Prostate gland (tissue), 2 donors: ENCODE data around the gene RASSF1.

Experiments used
- CTCF ChIP-seq, 4 experiments: fragments of 200-600 bp in 2 of 4; fragments of 450-650 bp in 2 of 4; sonication (generic) in 2 of 4; IDR thresholded peaks; 1 replicate in 3 of 4; 2 replicates in 1 of 4; pipeline ENCODE4 v1.5.1; 2016 to 2019; ENCODE audit warnings: antibody characterized with exemption in 4 of 4, mild to moderate bottlenecking in 2 of 4, moderate library complexity in 2 of 4
- POLR2A ChIP-seq: fragments of 450-650 bp; IDR thresholded peaks from one replicate; pipeline ENCODE4 v1.6.1; 2016; ENCODE audit warnings: antibody characterized with exemption, mild to moderate bottlenecking
- POLR2AphosphoS5 ChIP-seq: sonication (generic); formaldehyde crosslinking; IDR thresholded peaks from one replicate; pipeline ENCODE4 v1.6.1; 2017; ENCODE audit warnings: antibody characterized with exemption

GRCh38 chr3:50373146-50374051, 32.8 kb upstream of the RASSF1 start:
- no peak for TF ChIP-seq CTCF (IDR thresholded peaks at IDR 0.05)
- no peak for TF ChIP-seq POLR2AphosphoS5
- TF ChIP-seq POLR2A: no peak
